Brain pericyte (primary cell): ENCODE results near the gene BRCA2.

ENCODE experiments used
- DNase-seq: peaks from one replicate; pipeline ENCODE4 v3.0.0-alpha.2; 2012; ENCODE audit warnings: low read depth, low spot score

BRCA2 gene

DNA sequence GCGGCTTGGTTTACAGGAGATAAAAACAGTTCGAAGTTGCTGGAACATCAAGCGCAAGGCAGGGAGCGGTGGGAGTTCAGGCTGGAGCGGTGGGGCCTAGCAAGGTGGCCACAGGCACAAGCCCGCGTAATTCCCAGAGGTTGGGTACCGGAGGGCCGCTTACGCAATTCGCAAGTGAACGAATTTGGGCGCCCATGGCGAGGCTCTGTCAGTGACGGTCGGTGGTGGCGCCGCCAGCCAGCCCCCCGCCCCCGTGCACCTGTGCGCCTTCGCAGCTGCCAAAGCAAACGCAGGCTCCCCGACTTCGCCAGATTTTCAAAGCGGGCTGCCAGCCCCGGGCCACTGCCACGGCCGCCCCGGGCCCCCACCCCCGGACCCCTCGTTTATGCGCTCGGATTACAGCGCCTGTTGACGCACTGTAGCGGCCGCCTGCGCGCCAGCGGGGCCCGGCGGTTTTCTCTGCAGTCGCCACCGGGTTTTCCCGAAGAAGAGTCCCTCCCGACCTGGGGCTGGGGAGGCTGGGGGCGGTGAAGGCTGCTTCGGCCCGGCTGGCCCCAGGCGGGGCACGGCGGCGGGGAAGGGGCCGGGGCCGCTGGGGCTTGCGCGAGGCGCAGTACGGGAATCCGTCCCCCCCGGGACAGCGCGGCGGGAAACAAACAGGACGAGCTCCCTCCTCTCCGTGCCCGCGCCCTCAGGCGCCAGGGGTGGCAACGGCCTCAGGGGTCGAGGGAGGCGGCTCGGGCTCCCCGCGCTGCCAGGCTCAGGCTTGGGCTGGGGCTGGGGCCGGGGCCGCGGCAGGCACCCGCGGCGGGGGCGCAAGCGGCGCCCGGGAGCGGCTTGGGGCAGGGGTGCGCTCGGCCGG lies 111.9 kb downstream of the BRCA2 start:
- DNase-seq, result no peak

DNA sequence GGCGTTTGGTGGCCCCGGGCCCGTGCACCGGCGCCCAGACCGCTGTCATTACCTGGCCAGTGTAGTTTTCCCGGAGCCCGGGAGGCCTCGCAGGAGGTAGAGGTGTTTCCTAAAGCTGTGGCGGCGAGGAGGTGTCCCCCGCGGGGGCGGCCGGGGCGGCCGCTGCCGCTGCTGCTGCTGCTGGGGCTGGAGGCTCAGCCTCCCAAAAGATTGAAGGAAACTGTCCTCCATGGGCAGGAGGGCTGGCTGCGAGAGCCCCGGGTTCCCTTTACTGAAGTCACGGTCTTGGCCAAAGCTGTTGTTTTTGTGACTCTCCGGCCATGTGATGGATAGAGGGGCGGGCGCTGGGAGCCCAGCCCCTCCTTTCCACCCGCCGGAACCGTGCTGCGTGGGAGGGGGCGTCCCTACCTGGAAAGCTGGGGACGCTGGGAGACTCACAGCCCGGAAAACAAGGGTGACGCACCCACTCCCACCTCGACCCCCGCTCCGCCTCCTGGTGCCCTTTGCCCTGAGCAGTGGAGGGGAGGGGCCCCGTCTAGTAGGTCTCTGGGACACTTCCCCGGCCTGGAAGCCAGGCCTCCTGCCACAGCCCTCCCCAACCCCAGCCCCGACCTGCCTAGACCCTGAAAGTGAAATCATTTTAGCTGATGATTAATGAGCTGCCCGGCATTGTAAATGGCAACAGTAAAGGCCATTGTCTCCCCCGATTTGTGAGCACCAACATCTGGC lies 112.7 kb downstream of the BRCA2 start, which contains the start of gene N4BP2L1:
Gene N4BP2L1 (minus strand): TSS at position 279 of the 729 bp plus-strand sequence. CDS start 48 bp downstream, at position 231.
- no peak for DNase-seq

DNA sequence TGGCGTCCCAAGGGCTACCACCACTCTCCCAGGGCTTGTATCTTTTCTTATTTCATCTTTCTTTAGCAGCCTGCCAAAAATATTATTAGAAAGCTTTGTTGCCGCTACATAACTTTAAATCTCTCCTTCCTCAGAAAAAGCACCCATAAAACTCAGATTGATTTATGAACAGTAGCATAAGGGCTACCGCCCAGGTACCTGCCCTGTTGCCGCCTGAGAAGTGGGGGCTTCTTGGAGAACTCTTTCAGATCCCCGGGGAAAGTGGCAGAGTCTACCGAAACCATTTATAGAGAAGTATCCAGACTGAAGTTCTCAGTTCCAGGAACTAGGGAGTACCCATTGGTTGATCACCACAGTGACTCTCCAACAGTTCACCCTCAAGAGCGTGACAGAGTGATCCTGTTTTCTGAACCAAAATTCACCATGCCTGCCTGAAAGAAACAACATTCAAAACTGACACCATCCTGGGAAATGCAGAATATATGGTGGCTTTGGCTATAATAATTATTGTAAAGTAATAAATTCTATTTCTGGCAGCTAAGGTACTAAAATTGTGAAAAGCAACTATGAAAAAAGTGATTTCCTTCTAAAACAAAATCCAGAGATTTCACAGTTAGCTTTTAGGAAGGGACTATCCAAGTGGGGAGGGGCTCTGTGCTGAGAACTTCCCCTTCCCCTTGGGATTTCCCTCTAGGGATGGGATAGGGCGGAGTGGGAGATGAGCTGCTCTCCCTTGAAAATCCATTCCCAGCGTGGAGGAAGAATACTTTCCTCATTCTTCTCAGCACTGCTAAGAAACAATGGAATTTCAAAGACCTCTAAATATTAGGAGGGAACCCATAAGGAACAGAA lies 113.5 kb downstream of the BRCA2 start:
- DNase-seq, result no peak

DNA sequence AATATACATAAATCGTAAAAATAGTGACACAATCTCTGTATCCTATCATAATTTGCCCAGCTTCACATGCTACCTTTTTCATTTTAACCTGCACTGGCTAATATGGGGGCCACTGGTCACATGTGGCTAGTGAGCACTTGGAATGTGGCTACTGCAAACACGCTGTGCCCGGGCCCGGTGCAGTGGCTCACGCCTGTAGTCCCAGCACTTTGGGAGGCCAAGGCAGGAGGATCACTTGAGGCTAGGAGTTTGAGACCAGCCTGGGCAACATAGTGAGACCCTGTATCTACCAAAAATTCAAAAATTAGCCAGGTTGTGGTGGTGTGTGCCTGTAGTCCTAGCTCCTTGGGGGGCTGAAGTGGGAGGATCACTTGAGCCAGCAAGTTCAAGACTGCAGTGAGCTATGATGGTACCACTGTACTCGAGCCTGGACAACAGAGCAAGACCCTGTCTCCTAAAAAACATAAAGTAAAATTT lies 114.2 kb downstream of the BRCA2 start:
- no peak for DNase-seq

DNA sequence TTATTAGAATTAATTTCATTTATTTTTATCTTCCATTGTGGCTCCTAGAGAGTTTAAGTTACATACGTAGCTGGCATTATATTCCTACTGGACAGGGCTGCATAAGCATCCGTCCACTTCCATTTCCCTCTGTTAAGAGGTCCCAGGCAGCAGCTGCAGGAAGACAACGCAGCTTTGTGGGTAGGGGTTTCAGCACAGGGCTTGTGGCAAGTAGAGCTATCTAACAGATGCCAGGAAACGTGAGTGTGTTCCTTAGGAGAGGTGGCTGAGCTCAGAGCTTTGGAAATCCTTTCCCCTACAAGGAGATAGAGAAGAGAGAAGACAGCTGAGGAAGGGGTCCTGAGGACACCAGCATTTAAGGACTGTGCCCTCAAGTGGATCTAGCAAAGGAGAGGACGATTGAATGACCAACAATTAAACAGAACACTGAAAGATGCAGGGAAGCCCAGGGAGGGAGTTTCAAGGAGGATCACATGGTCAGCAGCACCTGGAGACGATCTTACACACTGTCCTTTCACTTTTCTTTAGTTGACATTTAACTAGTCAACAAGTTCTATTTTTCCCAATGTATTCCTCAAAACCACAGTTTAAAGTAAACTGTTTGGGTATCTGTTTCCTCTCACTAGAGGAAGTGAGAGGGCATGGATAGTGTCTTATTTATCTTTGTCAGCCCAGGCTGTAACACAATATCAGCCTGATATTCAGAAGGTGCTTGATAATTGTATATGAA lies 114.9 kb downstream of the BRCA2 start:
- DNase-seq, result no peak

DNA sequence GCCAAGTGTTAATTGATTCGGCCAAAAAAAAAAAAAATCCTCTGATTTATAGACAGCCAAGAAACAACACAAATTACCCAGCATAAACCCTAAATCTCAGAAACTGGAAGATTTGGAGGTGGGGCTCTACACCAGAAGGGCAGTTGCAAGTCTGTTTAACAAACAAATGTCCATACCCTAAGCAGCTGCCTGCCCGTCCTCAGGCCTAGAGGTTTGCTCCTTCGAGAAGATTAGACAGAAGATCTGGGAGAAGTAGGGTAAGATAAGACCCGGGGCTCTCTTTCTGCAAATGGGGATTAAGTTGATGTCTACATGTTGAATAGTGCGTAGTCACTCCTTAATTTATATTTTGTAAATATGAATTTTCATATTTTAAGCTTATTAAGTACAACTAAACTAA lies 116.1 kb downstream of the BRCA2 start:
- no peak for DNase-seq

DNA sequence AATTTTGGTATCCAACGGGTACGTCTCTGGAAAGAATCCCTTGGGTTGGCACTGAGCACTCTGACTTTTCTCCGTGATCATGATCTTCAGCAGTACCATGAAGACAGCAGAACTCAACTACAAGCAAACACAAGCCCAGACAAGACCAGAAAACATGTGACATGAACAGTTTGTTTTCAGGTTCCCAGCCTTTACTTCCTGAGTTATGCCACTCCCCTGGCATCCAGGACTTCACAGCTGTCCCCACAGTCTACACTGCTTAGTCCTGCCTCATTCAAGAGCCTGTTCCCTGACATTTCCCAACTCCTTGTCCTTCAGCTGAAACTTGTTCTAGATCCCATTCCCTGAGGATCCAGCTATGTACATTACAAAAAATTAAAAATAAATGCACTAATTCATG lies 117.5 kb downstream of the BRCA2 start:
- no peak for DNase-seq

DNA sequence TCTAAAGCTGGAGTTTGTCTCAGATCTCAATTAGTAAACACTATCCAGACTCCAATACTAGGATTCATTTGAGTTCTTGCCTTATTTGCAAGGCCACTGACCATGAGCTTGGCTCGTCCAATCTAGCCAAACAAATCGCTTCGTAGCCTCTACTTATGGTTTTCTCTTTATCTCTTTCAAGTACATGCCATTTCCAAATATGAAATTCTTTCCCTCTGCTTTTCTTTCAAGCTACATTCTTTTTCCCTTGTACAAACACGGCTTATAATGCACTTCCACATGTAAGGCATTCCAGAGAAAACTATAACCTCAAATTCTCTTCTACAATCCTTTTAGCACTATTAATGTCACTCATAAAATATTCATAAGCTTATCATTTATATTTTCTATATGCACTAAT lies 123.6 kb downstream of the BRCA2 start:
- DNase-seq, result no peak

DNA sequence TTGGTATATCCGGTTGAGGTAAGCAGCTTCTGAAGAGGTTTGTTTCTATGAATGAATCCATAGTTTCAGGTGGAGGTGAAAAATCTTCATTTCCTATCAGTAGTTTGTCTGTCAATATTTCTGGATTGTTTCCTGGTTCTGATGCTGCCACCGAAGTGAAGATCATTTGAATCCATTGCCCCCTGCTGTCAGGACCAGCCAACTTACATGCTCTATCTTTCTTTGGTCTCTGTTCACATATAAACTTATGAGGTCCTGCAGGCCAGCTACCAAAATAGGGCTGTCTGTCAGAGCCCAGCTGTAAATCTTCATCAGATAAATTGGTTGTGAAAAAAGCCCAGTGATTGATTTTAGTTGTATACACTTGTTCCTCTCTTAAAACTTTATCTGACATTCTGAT lies 127.8 kb downstream of the BRCA2 start:
- no peak for DNase-seq

DNA sequence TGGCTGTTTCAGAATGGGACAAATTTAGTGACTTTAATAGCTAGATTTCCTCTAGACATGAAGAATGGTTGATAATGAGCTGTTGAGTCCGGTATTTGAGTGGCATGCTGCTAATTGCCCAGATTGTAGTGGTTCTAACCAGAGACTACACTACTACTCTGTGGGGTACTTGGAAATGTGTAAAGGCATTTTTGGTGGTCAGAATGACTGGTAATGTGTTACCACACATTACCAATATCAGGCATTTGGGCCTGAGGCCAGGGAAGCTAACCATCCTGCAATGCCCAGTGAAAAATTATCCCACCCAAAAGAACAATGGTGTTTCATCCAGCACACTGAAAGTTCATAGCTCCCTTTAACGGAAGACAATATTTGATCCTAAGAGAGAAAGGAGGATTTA lies 130.2 kb downstream of the BRCA2 start:
- no peak for DNase-seq

DNA sequence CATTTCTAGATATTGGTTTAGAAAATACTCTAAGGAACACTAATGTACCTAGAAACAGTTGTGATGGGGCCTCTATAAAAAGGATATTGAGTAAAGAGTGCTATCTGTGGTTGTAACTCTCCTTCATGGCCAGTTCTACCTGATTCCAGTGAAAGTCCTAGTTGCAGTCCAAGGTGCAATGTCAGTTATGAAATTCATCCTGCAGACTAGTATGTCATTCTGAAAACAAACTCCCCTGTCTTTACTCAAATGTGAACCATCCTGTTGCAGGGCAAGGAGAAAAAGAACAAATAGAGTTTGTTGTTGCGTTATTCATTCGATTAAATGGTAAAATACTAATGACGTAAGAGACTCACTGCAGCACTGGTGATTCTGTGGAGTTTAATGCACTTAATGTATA lies 130.9 kb downstream of the BRCA2 start:
- no peak for DNase-seq

DNA sequence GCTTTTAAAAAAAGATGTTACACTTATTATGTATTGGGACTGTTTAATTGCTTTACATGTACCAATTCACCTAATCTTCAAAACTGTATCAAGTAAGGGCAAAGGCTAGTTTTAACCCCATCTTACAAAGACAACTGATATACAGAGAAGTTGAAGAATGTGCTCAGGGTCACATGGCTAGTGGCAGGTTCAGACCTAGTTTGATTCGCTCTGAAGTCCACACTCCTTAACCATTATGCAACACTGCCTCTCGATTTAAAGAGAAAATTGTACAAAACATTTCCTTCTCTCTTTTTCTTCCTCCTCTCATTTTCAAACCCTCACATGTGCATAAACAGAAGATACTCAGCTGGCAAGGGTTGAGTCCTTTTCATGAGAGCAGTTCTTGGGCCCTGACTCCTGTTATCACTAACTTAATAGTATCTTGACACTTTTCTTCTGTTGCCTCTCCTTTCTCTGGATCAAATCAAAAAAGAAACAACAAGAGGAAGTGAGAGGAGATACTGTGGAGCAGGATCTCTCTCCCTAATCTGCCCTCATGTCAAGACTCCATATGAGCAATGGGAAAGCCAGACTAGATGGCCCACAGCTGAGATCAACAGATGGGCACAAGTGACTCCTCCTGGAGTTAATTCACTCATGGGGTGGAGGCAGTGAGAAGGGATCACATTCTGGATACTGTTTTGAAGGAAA lies 131.6 kb downstream of the BRCA2 start:
- DNase-seq, result no peak

DNA sequence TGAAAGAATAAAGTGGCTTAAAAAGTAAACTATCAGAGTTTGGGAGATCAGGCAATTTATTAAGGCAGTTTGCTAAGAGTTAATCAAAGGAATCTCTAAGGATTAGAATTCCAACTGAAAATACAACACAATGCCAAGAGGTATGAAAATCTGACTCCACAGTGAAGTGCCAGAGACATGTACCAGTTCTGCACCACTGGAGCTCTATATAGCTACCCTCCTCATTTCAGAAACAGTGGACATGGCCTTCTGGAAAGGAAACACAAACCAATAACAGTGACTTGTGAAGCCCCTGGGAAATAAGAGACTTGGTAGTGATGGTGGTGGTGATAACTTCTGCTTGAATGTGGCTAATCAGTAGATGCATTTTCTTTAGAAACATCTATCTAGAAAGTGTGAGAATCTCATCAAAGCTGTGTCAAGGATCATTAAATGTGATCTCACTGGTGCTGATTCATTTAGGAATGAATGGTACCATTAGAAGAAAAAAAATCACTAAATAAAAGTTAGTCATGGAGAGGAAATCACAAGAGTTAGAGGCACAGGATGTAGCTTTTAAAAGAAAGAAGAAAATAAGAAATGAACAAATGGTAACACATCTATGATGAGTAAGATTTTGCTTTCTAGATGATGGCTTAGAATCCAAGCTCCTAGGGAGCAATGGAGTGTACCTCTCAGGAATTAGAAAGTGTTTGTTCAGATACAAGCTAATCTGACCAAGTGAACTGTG lies 132.8 kb downstream of the BRCA2 start:
- no peak for DNase-seq

DNA sequence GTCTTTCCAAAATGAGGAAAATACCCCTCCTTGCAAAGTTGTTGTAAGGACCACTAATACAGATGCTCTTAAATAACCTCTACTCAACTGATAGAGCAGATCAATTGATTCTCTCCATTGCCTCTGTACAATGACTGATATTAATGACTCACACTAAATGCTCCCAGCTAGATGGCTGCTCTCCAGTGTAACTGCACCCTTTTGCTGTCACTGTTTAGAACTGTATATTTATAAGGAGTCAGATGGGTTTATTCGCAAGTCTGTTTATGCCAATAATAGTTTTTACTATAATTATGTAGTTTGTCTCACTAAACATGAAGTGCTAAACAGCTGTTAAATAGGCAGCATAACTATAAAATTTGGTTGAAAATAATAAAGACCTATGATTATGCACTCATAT lies 133.7 kb downstream of the BRCA2 start:
- DNase-seq, result no peak
